Naive B cell (primary cell): ENCODE results near the gene RAB5B. TPM values are rescaled to one million over a fixed set of nuclear protein-coding genes. Genes with fewer than 3 reads are reported as not detected.
A peak's percentile ranks its signal among the peaks of the same experiment; 100 is the strongest.
"Not testable (repeated sequence)": the region's sequence is repeated elsewhere in the genome, so short reads cannot be mapped to it uniquely, and the experiment has no call there.

Experiments
- ATAC-seq, 2 donors: fragments of 150-1000 bp; cut with Tn5 transposase; 2 replicates each; pipeline ENCODE4 v1.10.0; 2021; ENCODE audit warnings: low read depth in 2 of 2, mild to moderate bottlenecking in 2 of 2, moderate library complexity in 2 of 2
- DNase-seq: peaks from one replicate; pipeline ENCODE4 v3.0.0; 2022
- H3K27ac Mint-ChIP-seq, 6 donors: one replicate each; pipeline ENCODE4 v1.8.0; 2020 to 2022; ENCODE audit warnings: mild to moderate bottlenecking in 6 of 6, mixed read lengths in 6 of 6, moderate library complexity in 5 of 6, inconsistent platforms in 2 of 6
- H3K27me3 Mint-ChIP-seq, 3 donors: one replicate each; pipeline ENCODE4 v1.8.0; 2021 to 2022; ENCODE audit warnings: mixed read lengths in 3 of 3, mild to moderate bottlenecking in 1 of 3
- H3K36me3 Mint-ChIP-seq, 2 donors: one replicate each; pipeline ENCODE4 v1.8.0; 2020 to 2022; ENCODE audit warnings: mixed read lengths in 2 of 2, inconsistent platforms in 1 of 2, mild to moderate bottlenecking in 1 of 2
- H3K4me1 Mint-ChIP-seq, 3 donors: one replicate each; pipeline ENCODE4 v1.8.0; 2020 to 2022; ENCODE audit warnings: mixed read lengths in 3 of 3, inconsistent platforms in 1 of 3, mild to moderate bottlenecking in 1 of 3, moderate library complexity in 1 of 3
- H3K4me3 Mint-ChIP-seq, 8 donors: one replicate each; pipeline ENCODE4 v1.8.0; 2020 to 2022; ENCODE audit warnings: mild to moderate bottlenecking in 8 of 8, mixed read lengths in 8 of 8, moderate library complexity in 8 of 8, inconsistent platforms in 2 of 8
- H3K9me3 Mint-ChIP-seq, 7 donors: one replicate each; pipeline ENCODE4 v1.8.0; 2020 to 2022; ENCODE audit warnings: mixed read lengths in 7 of 7, mild to moderate bottlenecking in 5 of 7, inconsistent platforms in 2 of 7, moderate library complexity in 1 of 7
- polyA plus RNA-seq, 6 donors: library from polyadenylated mRNA; unstranded; fragments of 300-500 nt; fragmentation: Illumina TruSeq; gene quantifications; one replicate each; pipeline ENCODE4 v1.2.3, GENCODE V29; 2021; ENCODE audit warnings: low read depth in 6 of 6

The RAB5B gene
- polyA plus RNA-seq, 6 donors from 2014 or later = 58.4 to 77.7 (median 68.8) TPM

- ATAC-seq = no peak
- no peak for DNase-seq
- Mint-ChIP-seq H3K27ac (no peak overlapping the region), H3K36me3 (peaks cover 0 to 4% of the 10 kb centered on the region in 2 donors), H3K4me1 (peaks cover 30 to 53% (median 46%) of the 10 kb centered on the region in 3 donors), H3K4me3 (peak overlapping the region in 1 of 8 donors; percentile 56), H3K9me3 (no peaks in the 10 kb centered on the region), H3K27me3 (no peaks in the 10 kb centered on the region)
Observed at GRCh38 chr12:55978393-55978792, 4.5 kb downstream of the RAB5B start.

- H3K4me3 Mint-ChIP-seq = no peak overlapping the region
- H3K9me3 Mint-ChIP-seq = no peaks in the 10 kb centered on the region
- no peak for ATAC-seq
- DNase-seq = no peak
- peaks cover 36 to 59% (median 52%) of the 10 kb centered on the region in 3 donors for H3K4me1 Mint-ChIP-seq
- peak overlapping the region in 1 of 6 donors; percentile 5 for H3K27ac Mint-ChIP-seq
- H3K27me3 Mint-ChIP-seq = no peaks in the 10 kb centered on the region
- H3K36me3 Mint-ChIP-seq = peaks cover 0 to 4% of the 10 kb centered on the region in 2 donors
Observed at GRCh38 chr12:55979069-55979468, 5.2 kb downstream of the RAB5B start.

GRCh38 chr12:55981882-55982281, 8.0 kb downstream of the RAB5B start:
- H3K4me1 Mint-ChIP-seq = peaks cover 28 to 52% (median 50%) of the 10 kb centered on the region in 3 donors
- not testable (repeated sequence) for H3K9me3 Mint-ChIP-seq, DNase-seq, H3K36me3 Mint-ChIP-seq, H3K4me3 Mint-ChIP-seq, H3K27me3 Mint-ChIP-seq, ATAC-seq
- peak overlapping the region in 3 of 6 donors; percentile 28 to 87 (median 36) for H3K27ac Mint-ChIP-seq

GRCh38 chr12:55982319-55982936, 8.6 kb downstream of the RAB5B start:
- H3K27ac Mint-ChIP-seq = peak overlapping the region in 2 of 6 donors; percentile 69 to 87
- DNase-seq (no peak), ATAC-seq (peak; percentile 81 to 82)
- no peaks in the 10 kb centered on the region for H3K9me3 Mint-ChIP-seq
- peaks cover 28 to 48% (median 46%) of the 10 kb centered on the region in 3 donors for H3K4me1 Mint-ChIP-seq
- H3K36me3 Mint-ChIP-seq = peaks cover 0 to 4% of the 10 kb centered on the region in 2 donors
- H3K4me3 Mint-ChIP-seq = peak overlapping the region in 6 of 8 donors; percentile 13 to 68 (median 42)
- no peaks in the 10 kb centered on the region for H3K27me3 Mint-ChIP-seq

GRCh38 chr12:55983232-55983842, 9.5 kb downstream of the RAB5B start:
- peak overlapping the region; percentile 11 to 96 (median 75) for H3K27ac Mint-ChIP-seq
- H3K4me1 Mint-ChIP-seq = peaks cover 23 to 45% (median 41%) of the 10 kb centered on the region in 3 donors
- no peaks in the 10 kb centered on the region for H3K27me3 Mint-ChIP-seq
- ATAC-seq = peak; percentile 71 to 75
- no peaks in the 10 kb centered on the region for H3K9me3 Mint-ChIP-seq
- DNase-seq = no peak
- peaks cover 0 to 4% of the 10 kb centered on the region in 2 donors for H3K36me3 Mint-ChIP-seq
- H3K4me3 Mint-ChIP-seq = peak overlapping the region; percentile 26 to 87 (median 41)

- DNase-seq (no peak), ATAC-seq (no peak)
- Mint-ChIP-seq H3K36me3 (no peaks in the 10 kb centered on the region), H3K27ac (no peak overlapping the region), H3K9me3 (no peaks in the 10 kb centered on the region), H3K4me1 (peaks cover 12 to 40% (median 31%) of the 10 kb centered on the region in 3 donors), H3K4me3 (no peak overlapping the region), H3K27me3 (no peaks in the 10 kb centered on the region)
Observed at GRCh38 chr12:55984861-55985260, 11.0 kb downstream of the RAB5B start.

- H3K9me3 Mint-ChIP-seq = no peaks in the 10 kb centered on the region
- H3K36me3 Mint-ChIP-seq = no peaks in the 10 kb centered on the region
- H3K4me3 Mint-ChIP-seq = no peak overlapping the region
- H3K4me1 Mint-ChIP-seq = peaks cover 12 to 37% (median 26%) of the 10 kb centered on the region in 3 donors
- ATAC-seq (no peak), DNase-seq (no peak)
- H3K27ac Mint-ChIP-seq = peak overlapping the region in 1 of 6 donors; percentile 34
- H3K27me3 Mint-ChIP-seq = no peaks in the 10 kb centered on the region
Observed at GRCh38 chr12:55985341-55985740, 11.5 kb downstream of the RAB5B start.

GRCh38 chr12:55985976-55986375, 12.1 kb downstream of the RAB5B start:
- not testable (repeated sequence) for H3K27me3 Mint-ChIP-seq, H3K9me3 Mint-ChIP-seq, H3K27ac Mint-ChIP-seq

GRCh38 chr12:55991110-55991509, 17.2 kb downstream of the RAB5B start:
- H3K27me3 Mint-ChIP-seq = no peaks in the 10 kb centered on the region

More at GRCh38 chr12:55985976-55986375, 12.1 kb downstream of the RAB5B start:
- H3K4me1 Mint-ChIP-seq = peaks cover 12 to 33% (median 25%) of the 10 kb centered on the region in 3 donors
- ATAC-seq, H3K36me3 Mint-ChIP-seq, DNase-seq: not testable (repeated sequence)
- H3K4me3 Mint-ChIP-seq = peak overlapping the region in 1 of 8 donors; percentile 5

GRCh38 chr12:55993230-55993853, 19.5 kb downstream of the RAB5B start:
- Mint-ChIP-seq H3K27ac (peak overlapping the region in 2 of 6 donors; percentile 36 to 47), H3K27me3 (no peaks in the 10 kb centered on the region), H3K4me1 (peaks cover 18 to 23% (median 18%) of the 10 kb centered on the region in 3 donors), H3K36me3 (peaks cover 6 to 13% of the 10 kb centered on the region in 2 donors), H3K4me3 (no peak overlapping the region), H3K9me3 (no peaks in the 10 kb centered on the region)
- DNase-seq (no peak), ATAC-seq (no peak)

More at GRCh38 chr12:55991110-55991509, 17.2 kb downstream of the RAB5B start:
- H3K27ac Mint-ChIP-seq = no peak overlapping the region
- H3K4me3 Mint-ChIP-seq = no peak overlapping the region
- no peaks in the 10 kb centered on the region for H3K9me3 Mint-ChIP-seq
- no peak for DNase-seq
- no peak for ATAC-seq
- peaks cover 6 to 13% of the 10 kb centered on the region in 2 donors for H3K36me3 Mint-ChIP-seq
- peaks cover 2 to 8% (median 3%) of the 10 kb centered on the region in 3 donors for H3K4me1 Mint-ChIP-seq

GRCh38 chr12:55995366-55995765, 21.5 kb downstream of the RAB5B start:
- no peaks in the 10 kb centered on the region for H3K27me3 Mint-ChIP-seq
- H3K4me3 Mint-ChIP-seq = no peak overlapping the region
- DNase-seq (no peak), ATAC-seq (no peak)
- no peaks in the 10 kb centered on the region for H3K9me3 Mint-ChIP-seq
- no peak overlapping the region for H3K27ac Mint-ChIP-seq
- peaks cover 6 to 13% of the 10 kb centered on the region in 2 donors for H3K36me3 Mint-ChIP-seq
- H3K4me1 Mint-ChIP-seq = peaks cover 18 to 23% (median 18%) of the 10 kb centered on the region in 3 donors

- ATAC-seq (peak; percentile 74), DNase-seq (peak; percentile 61)
- peak overlapping the region in 1 of 6 donors; percentile 38 for H3K27ac Mint-ChIP-seq
- no peaks in the 10 kb centered on the region for H3K27me3 Mint-ChIP-seq
- peak overlapping the region in 7 of 8 donors; percentile 44 to 88 (median 73) for H3K4me3 Mint-ChIP-seq
- peaks cover 6 to 13% of the 10 kb centered on the region in 2 donors for H3K36me3 Mint-ChIP-seq
- no peaks in the 10 kb centered on the region for H3K9me3 Mint-ChIP-seq
- H3K4me1 Mint-ChIP-seq = peaks cover 18 to 23% (median 18%) of the 10 kb centered on the region in 3 donors
Observed at GRCh38 chr12:55996201-55996714, 22.4 kb downstream of the RAB5B start.
